ENCODE results near the gene SMU1. TPM values are rescaled to one million over a fixed set of nuclear protein-coding genes. Genes with fewer than 3 reads are reported as not detected.

SMU1 gene
- total and polyA plus RNA-seq, 4 experiments from 2014 or later = 21.8 to 33.0 (median 31.2) TPM

- DNase-seq = no peak
- CTCF ChIA-PET (ENCODE audit: partially characterized antibody) = interaction anchor here (2.2 kb wide), 1 partner anchor 109 kb away, joined by 6 read pairs; no protein-coding TSS in a partner anchor
- Histone ChIP-seq H3K27ac (ENCODE audit: low read depth, low read length) (no peak overlapping the region), H3K4me3 (ENCODE audit: low read length in 2 of 2) (no peak overlapping the region), H3K4me1 (ENCODE audit: insufficient read depth, low read length) (peaks cover 20% of the 10 kb centered on the region), H3K36me3 (ENCODE audit: insufficient read depth, low read length) (peaks cover 51% of the 10 kb centered on the region), H3K27me3 (ENCODE audit: insufficient read depth, low read length) (no peaks in the 10 kb centered on the region), H3K9me3 (ENCODE audit: control insufficient read depth in 1 of 2, low read length in 2 of 2) (no peaks in the 10 kb centered on the region)
- H3K36me3 Mint-ChIP-seq = peaks cover 39 to 71% of the 10 kb centered on the region in 2 donors
- H3K9me3 Mint-ChIP-seq = no peaks in the 10 kb centered on the region
- intact Hi-C loops (cut with micrococcal nuclease) = no loop called here
- POLR2A ChIA-PET (ENCODE audit: partially characterized antibody) = interaction anchor here (0.6 to 0.8 kb wide), 3 partner anchors 9 to 41 kb away, joined by 3 to 5 read pairs (median 3); partner anchors contain the start of gene SMU1
- peak overlapping the region; percentile 6 to 88 (median 58) for H3K27ac Mint-ChIP-seq
- peak overlapping the region in 3 of 8 donors; percentile 41 to 57 (median 43) for H3K4me3 Mint-ChIP-seq
- peaks cover 30 to 45% (median 37%) of the 10 kb centered on the region in 4 donors for H3K4me1 Mint-ChIP-seq
- H3K27me3 Mint-ChIP-seq = no peaks in the 10 kb centered on the region
Measured at GRCh38 chr9:33117796-33118195, 41.3 kb upstream of the SMU1 start.

DNA sequence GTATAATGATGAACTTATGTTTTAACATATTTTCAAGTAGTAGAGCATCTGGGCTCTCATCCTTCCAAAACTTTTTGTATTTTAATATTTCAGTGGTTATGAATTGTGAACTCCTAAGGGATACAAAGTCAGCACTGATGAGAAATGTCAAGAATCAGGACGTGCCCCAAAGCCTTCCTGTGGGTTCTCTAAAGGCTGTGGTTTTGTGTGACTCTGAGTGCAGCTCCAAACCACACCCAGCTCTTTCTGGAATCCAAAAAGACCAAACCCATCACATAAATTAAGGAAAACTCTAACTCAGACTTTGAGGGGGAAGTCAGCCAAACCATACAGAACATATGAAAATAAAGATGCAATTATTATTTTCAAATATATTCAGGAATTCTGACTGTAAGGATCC, 40.8 kb upstream of the SMU1 start:
- Mint-ChIP-seq H3K36me3 (peaks cover 44 to 75% of the 10 kb centered on the region in 2 donors), H3K27me3 (no peaks in the 10 kb centered on the region), H3K27ac (peak overlapping the region in 4 of 7 donors; percentile 56 to 81 (median 58)), H3K9me3 (no peaks in the 10 kb centered on the region), H3K4me1 (peaks cover 31 to 45% (median 37%) of the 10 kb centered on the region in 4 donors), H3K4me3 (peak overlapping the region in 1 of 8 donors; percentile 49)
- intact Hi-C loops (cut with micrococcal nuclease) = no loop called here
- CTCF ChIA-PET (ENCODE audit: partially characterized antibody) = interaction anchor here (2.2 kb wide), 1 partner anchor 109 kb away, joined by 6 read pairs; no protein-coding TSS in a partner anchor
- Histone ChIP-seq H3K36me3 (ENCODE audit: insufficient read depth, low read length) (peaks cover 55% of the 10 kb centered on the region), H3K27ac (ENCODE audit: low read depth, low read length) (no peak overlapping the region), H3K4me3 (ENCODE audit: low read length in 2 of 2) (no peak overlapping the region), H3K27me3 (ENCODE audit: insufficient read depth, low read length) (no peaks in the 10 kb centered on the region), H3K9me3 (ENCODE audit: control insufficient read depth in 1 of 2, low read length in 2 of 2) (no peaks in the 10 kb centered on the region), H3K4me1 (ENCODE audit: insufficient read depth, low read length) (peaks cover 20% of the 10 kb centered on the region)
- POLR2A ChIA-PET (ENCODE audit: partially characterized antibody) = interaction anchor here (0.6 to 1.6 kb wide), 3 partner anchors 24 to 50 kb away, joined by 3 to 5 read pairs (median 3); partner anchors contain the start of genes B4GALT1 and SMU1
- DNase-seq = no peak

- H3K27me3 ChIP-seq (ENCODE audit: insufficient read depth, low read length) = no peaks in the 10 kb centered on the region
- ChIA-PET POLR2A (ENCODE audit: partially characterized antibody) (interaction anchor here (1.6 kb wide), 1 partner anchor 50 kb away, joined by 5 read pairs; the partner anchor contains the start of gene B4GALT1), CTCF (ENCODE audit: partially characterized antibody) (interaction anchor here (2.2 kb wide), 1 partner anchor 110 kb away, joined by 6 read pairs; no protein-coding TSS in a partner anchor)
- no peak overlapping the region for H3K27ac ChIP-seq (ENCODE audit: low read depth, low read length)
- H3K4me3 ChIP-seq (ENCODE audit: low read length in 2 of 2) = no peak overlapping the region
- no peak overlapping the region for H3K4me3 Mint-ChIP-seq
- H3K36me3 ChIP-seq (ENCODE audit: insufficient read depth, low read length) = peaks cover 60% of the 10 kb centered on the region
- intact Hi-C loops (cut with micrococcal nuclease) = no loop called here
- H3K27me3 Mint-ChIP-seq = no peaks in the 10 kb centered on the region
- no peaks in the 10 kb centered on the region for H3K9me3 Mint-ChIP-seq
- DNase-seq = no peak
- H3K27ac Mint-ChIP-seq = peak overlapping the region in 5 of 7 donors; percentile 42 to 85 (median 60)
- peaks cover 20% of the 10 kb centered on the region for H3K4me1 ChIP-seq (ENCODE audit: insufficient read depth, low read length)
- H3K36me3 Mint-ChIP-seq = peaks cover 43 to 77% of the 10 kb centered on the region in 2 donors
- H3K9me3 ChIP-seq (ENCODE audit: control insufficient read depth in 1 of 2, low read length in 2 of 2) = no peaks in the 10 kb centered on the region
- H3K4me1 Mint-ChIP-seq = peaks cover 30 to 42% (median 35%) of the 10 kb centered on the region in 4 donors
Measured at GRCh38 chr9:33116860-33117259, 40.4 kb upstream of the SMU1 start.

DNA sequence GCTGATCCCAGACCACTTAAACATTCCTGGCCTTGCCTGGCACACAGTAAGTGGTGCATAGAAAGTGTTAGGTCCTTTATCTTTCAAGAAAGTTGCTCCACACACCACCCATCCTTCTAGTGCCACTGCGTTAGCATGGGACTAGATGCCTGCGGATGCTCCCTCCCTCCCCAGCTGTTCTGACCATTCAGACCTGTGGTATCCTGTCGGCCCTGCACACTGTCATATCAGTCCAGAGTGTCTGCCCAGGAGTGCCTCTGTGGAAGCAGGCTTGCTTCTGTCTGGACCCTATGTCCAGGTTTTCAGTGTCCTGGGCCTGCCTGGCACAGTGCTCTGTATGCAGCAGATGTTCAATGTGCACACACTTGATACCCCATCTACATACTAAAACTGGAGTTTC, 38.3 kb upstream of the SMU1 start:
- Histone ChIP-seq H3K9me3 (ENCODE audit: control insufficient read depth in 1 of 2, low read length in 2 of 2) (no peaks in the 10 kb centered on the region), H3K4me1 (ENCODE audit: insufficient read depth, low read length) (peaks cover 20% of the 10 kb centered on the region), H3K36me3 (ENCODE audit: insufficient read depth, low read length) (peaks cover 57% of the 10 kb centered on the region), H3K4me3 (ENCODE audit: low read length in 2 of 2) (no peak overlapping the region), H3K27me3 (ENCODE audit: insufficient read depth, low read length) (no peaks in the 10 kb centered on the region), H3K27ac (ENCODE audit: low read depth, low read length) (no peak overlapping the region)
- H3K4me1 Mint-ChIP-seq = peaks cover 19 to 27% (median 22%) of the 10 kb centered on the region in 4 donors
- no peaks in the 10 kb centered on the region for H3K27me3 Mint-ChIP-seq
- peak overlapping the region in 2 of 7 donors; percentile 24 to 42 for H3K27ac Mint-ChIP-seq
- no peak overlapping the region for H3K4me3 Mint-ChIP-seq
- ChIA-PET CTCF (ENCODE audit: partially characterized antibody) (no interaction called here), POLR2A (ENCODE audit: partially characterized antibody) (no interaction called here)
- peaks cover 41 to 72% of the 10 kb centered on the region in 2 donors for H3K36me3 Mint-ChIP-seq
- DNase-seq = no peak
- intact Hi-C loops (cut with micrococcal nuclease) = no loop called here
- no peaks in the 10 kb centered on the region for H3K9me3 Mint-ChIP-seq

GRCh38 chr9:33113799-33114547, 37.5 kb upstream of the SMU1 start:
- H3K9me3 ChIP-seq (ENCODE audit: control insufficient read depth in 1 of 2, low read length in 2 of 2) = no peaks in the 10 kb centered on the region
- CTCF ChIA-PET (ENCODE audit: partially characterized antibody) = no interaction called here
- intact Hi-C loops (cut with micrococcal nuclease) = no loop called here

DNA sequence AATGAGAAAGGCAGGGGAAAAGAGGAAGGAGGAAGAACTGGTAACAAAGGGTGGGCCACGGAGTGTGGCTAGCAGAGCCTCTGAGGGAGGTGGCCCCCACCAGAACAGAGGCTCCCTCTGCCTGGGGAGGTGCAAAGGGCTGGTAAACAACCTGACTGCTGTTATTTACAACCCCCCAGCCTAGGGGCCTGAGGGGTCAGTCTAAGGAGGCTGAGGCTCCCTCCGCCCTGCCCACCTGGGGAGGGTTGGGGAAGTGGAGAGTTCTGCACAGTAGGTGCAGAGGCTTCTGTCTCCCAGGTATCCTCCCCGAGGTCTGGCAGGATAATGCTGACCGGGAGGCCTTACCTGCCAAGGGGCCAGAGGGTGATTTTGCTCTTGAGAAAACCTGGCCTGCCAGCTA, 35.6 kb upstream of the SMU1 start:
- H3K27me3 ChIP-seq (ENCODE audit: insufficient read depth, low read length) = no peaks in the 10 kb centered on the region
- peaks cover 43% of the 10 kb centered on the region for H3K36me3 ChIP-seq (ENCODE audit: insufficient read depth, low read length)
- no peaks in the 10 kb centered on the region for H3K9me3 ChIP-seq (ENCODE audit: control insufficient read depth in 1 of 2, low read length in 2 of 2)
- Mint-ChIP-seq H3K36me3 (peaks cover 32 to 58% of the 10 kb centered on the region in 2 donors), H3K4me3 (no peak overlapping the region), H3K27me3 (no peaks in the 10 kb centered on the region), H3K9me3 (no peaks in the 10 kb centered on the region), H3K27ac (peak overlapping the region in 2 of 7 donors; percentile 50 to 85), H3K4me1 (peaks cover 4 to 13% (median 8%) of the 10 kb centered on the region in 4 donors)
- intact Hi-C loops (cut with micrococcal nuclease) = no loop called here
- DNase-seq = no peak
- POLR2A ChIA-PET (ENCODE audit: partially characterized antibody) = no interaction called here
- no peak overlapping the region for H3K27ac ChIP-seq (ENCODE audit: low read depth, low read length)
- no peak overlapping the region for H3K4me3 ChIP-seq (ENCODE audit: low read length in 2 of 2)
- CTCF ChIA-PET (ENCODE audit: partially characterized antibody) = interaction anchor here (1.0 to 1.1 kb wide), 2 partner anchors 28 to 30 kb away, joined by 3 read pairs; no protein-coding TSS in a partner anchor
- H3K4me1 ChIP-seq (ENCODE audit: insufficient read depth, low read length) = peaks cover 4% of the 10 kb centered on the region

More at GRCh38 chr9:33113799-33114547, 37.5 kb upstream of the SMU1 start:
- Mint-ChIP-seq H3K4me3 (peak overlapping the region in 1 of 8 donors; percentile 52), H3K4me1 (peaks cover 16 to 24% (median 18%) of the 10 kb centered on the region in 4 donors), H3K27ac (peak overlapping the region in 6 of 7 donors; percentile 2 to 31 (median 21)), H3K36me3 (peaks cover 36 to 71% of the 10 kb centered on the region in 2 donors), H3K27me3 (no peaks in the 10 kb centered on the region), H3K9me3 (no peaks in the 10 kb centered on the region)
- H3K27me3 ChIP-seq (ENCODE audit: insufficient read depth, low read length) = no peaks in the 10 kb centered on the region
- POLR2A ChIA-PET (ENCODE audit: partially characterized antibody) = no interaction called here
- H3K36me3 ChIP-seq (ENCODE audit: insufficient read depth, low read length) = peaks cover 51% of the 10 kb centered on the region
- H3K4me1 ChIP-seq (ENCODE audit: insufficient read depth, low read length) = peaks cover 20% of the 10 kb centered on the region
- no peak overlapping the region for H3K4me3 ChIP-seq (ENCODE audit: low read length in 2 of 2)
- H3K27ac ChIP-seq (ENCODE audit: low read depth, low read length) = no peak overlapping the region
- DNase-seq = no peak

DNA sequence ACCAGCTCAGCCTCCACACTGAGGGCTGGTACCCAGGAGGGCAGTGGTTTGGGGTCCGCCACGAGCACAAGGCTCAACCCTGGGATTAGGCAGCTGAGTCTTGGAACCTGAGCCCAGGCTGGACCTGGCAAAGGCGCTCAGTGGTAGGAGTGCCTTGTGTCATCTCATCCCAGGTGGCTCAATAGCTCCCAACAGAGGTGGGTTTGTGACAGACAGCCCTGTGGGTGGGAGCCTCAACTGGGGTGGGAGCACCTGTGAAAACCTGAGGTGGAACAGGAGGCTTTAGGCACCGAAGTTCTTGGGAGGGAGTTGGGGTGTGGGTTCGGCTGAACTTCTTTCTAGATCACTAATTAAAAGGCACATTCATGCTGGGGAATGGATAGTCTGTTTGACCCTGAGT, 35.2 kb upstream of the SMU1 start:
- H3K4me1 ChIP-seq (ENCODE audit: insufficient read depth, low read length) = no peaks in the 10 kb centered on the region
- intact Hi-C loops (cut with micrococcal nuclease) = no loop called here
- DNase-seq = no peak
- H3K9me3 ChIP-seq (ENCODE audit: control insufficient read depth in 1 of 2, low read length in 2 of 2) = no peaks in the 10 kb centered on the region
- POLR2A ChIA-PET (ENCODE audit: partially characterized antibody) = no interaction called here
- peaks cover 43% of the 10 kb centered on the region for H3K36me3 ChIP-seq (ENCODE audit: insufficient read depth, low read length)
- no peak overlapping the region for H3K4me3 Mint-ChIP-seq
- CTCF ChIA-PET (ENCODE audit: partially characterized antibody) = no interaction called here
- H3K27me3 Mint-ChIP-seq = no peaks in the 10 kb centered on the region
- no peak overlapping the region for H3K27ac ChIP-seq (ENCODE audit: low read depth, low read length)
- no peaks in the 10 kb centered on the region for H3K27me3 ChIP-seq (ENCODE audit: insufficient read depth, low read length)
- H3K4me1 Mint-ChIP-seq = peaks cover 0 to 8% (median 5%) of the 10 kb centered on the region in 4 donors
- no peaks in the 10 kb centered on the region for H3K9me3 Mint-ChIP-seq
- H3K36me3 Mint-ChIP-seq = peaks cover 32 to 55% of the 10 kb centered on the region in 2 donors
- no peak overlapping the region for H3K4me3 ChIP-seq (ENCODE audit: low read length in 2 of 2)
- peak overlapping the region in 3 of 7 donors; percentile 6 to 85 (median 50) for H3K27ac Mint-ChIP-seq
